GM23338 (cell line): ENCODE measurements around the gene MS4A15. TPM values are rescaled to one million over a fixed set of nuclear protein-coding genes. Genes with fewer than 3 reads are reported as not detected.

ENCODE experiments used
- ATAC-seq: fragments of 200-7000 bp; cut with Tn5 transposase; 3 replicates; pipeline ENCODE4 v1.9.1; 2020
- DNase-seq: peaks from one replicate; pipeline ENCODE4 v3.0.0-alpha.2; 2015; ENCODE audit warnings: low spot score
- H2AFZ ChIP-seq: fragments of 200-600 bp; sonication (generic); 2 replicates; pipeline ENCODE4 v1.8.0; 2016; ENCODE audit warnings: antibody characterized with exemption, mild to moderate bottlenecking, moderate library complexity
- H3F3A ChIP-seq: fragments of 200-600 bp; sonication (generic); replicated peaks from 2 replicates; pipeline ENCODE4 v1.8.0; 2017; ENCODE audit warnings: antibody characterized with exemption, mixed run types, low read depth
- H3K27ac ChIP-seq: fragments of 200-600 bp; sonication (generic); 2 replicates; pipeline ENCODE4 v1.6.1; 2016; ENCODE audit warnings: low read depth
- H3K27me3 ChIP-seq: fragments of 200-600 bp; sonication (generic); 2 replicates; pipeline ENCODE4 v1.8.0; 2016; ENCODE audit warnings: mild to moderate bottlenecking, mixed run types, moderate library complexity; ENCODE audit not compliant: insufficient read depth
- H3K36me3 ChIP-seq: fragments of 200-600 bp; sonication (generic); 2 replicates; pipeline ENCODE4 v1.8.0; 2016; ENCODE audit warnings: mild to moderate bottlenecking; ENCODE audit not compliant: insufficient read depth
- H3K4me1 ChIP-seq: fragments of 200-600 bp; sonication (generic); 2 replicates; pipeline ENCODE4 v1.8.0; 2016; ENCODE audit warnings: mild to moderate bottlenecking, moderate library complexity; ENCODE audit not compliant: insufficient read depth
- H3K4me2 ChIP-seq: fragments of 200-600 bp; sonication (generic); 2 replicates; pipeline ENCODE4 v1.7.1; 2017; ENCODE audit warnings: mixed run types
- H3K4me3 ChIP-seq: fragments of 200-600 bp; sonication (generic); 2 replicates; pipeline ENCODE4 v1.6.1; 2016; ENCODE audit warnings: mixed run types
- H3K79me2 ChIP-seq: fragments of 200-600 bp; sonication (generic); replicated peaks from 2 replicates; pipeline ENCODE4 v1.8.0; 2017; ENCODE audit warnings: mild to moderate bottlenecking; ENCODE audit not compliant: insufficient read depth
- H3K9me2 ChIP-seq: fragments of 200-600 bp; sonication (generic); 2 replicates; pipeline ENCODE4 v1.8.0; 2017; ENCODE audit not compliant: insufficient read depth
- H4K20me1 ChIP-seq: fragments of 200-600 bp; sonication (generic); replicated peaks from 2 replicates; pipeline ENCODE4 v1.8.0; 2017; ENCODE audit warnings: mild to moderate bottlenecking; ENCODE audit not compliant: insufficient read depth
- H3K27ac Mint-ChIP-seq: 2 replicates; pipeline ENCODE4 v1.8.0; 2020; ENCODE audit warnings: inconsistent platforms, mild to moderate bottlenecking, moderate library complexity, mixed read lengths
- H3K27me3 Mint-ChIP-seq: 3 replicates; pipeline ENCODE4 v1.8.0; 2022; ENCODE audit warnings: low read depth, mild to moderate bottlenecking, moderate library complexity, mixed read lengths, inconsistent platforms; ENCODE audit not compliant: insufficient read depth, poor library complexity
- H3K36me3 Mint-ChIP-seq: 3 replicates; pipeline ENCODE4 v1.8.0; 2021; ENCODE audit warnings: low read depth, mild to moderate bottlenecking, inconsistent platforms, moderate library complexity, mixed read lengths
- H3K4me1 Mint-ChIP-seq: 3 replicates; pipeline ENCODE4 v1.8.0; 2020; ENCODE audit warnings: mild to moderate bottlenecking, inconsistent platforms, mixed read lengths
- H3K4me3 Mint-ChIP-seq: 3 replicates; pipeline ENCODE4 v1.8.0; 2021; ENCODE audit warnings: moderate library complexity, mild to moderate bottlenecking, inconsistent platforms, mixed read lengths
- H3K9me3 Mint-ChIP-seq: 3 replicates; pipeline ENCODE4 v1.8.0; 2020; ENCODE audit warnings: moderate library complexity, mild to moderate bottlenecking, inconsistent platforms, mixed read lengths
- EZH2 ChIP-seq: fragments of 200-600 bp; sonication (generic); IDR thresholded peaks from one replicate; pipeline ENCODE4 v1.8.0; 2017; ENCODE audit warnings: antibody characterized with exemption, mild to moderate bottlenecking, low read depth; ENCODE audit not compliant: unreplicated experiment
- EZH2phosphoT487 ChIP-seq: fragments of 200-600 bp; sonication (generic); IDR thresholded peaks from one replicate; pipeline ENCODE4 v1.8.1; 2018; ENCODE audit warnings: antibody characterized with exemption; ENCODE audit not compliant: unreplicated experiment
- ZNF114 ChIP-seq: fragments of 250-450 bp; sonication (Bioruptor Pico); IDR thresholded peaks from 2 replicates; pipeline ENCODE4 v1.5.0; 2020; ENCODE audit warnings: mild to moderate bottlenecking, moderate library complexity
- polyA plus RNA-seq: library from polyadenylated mRNA; unstranded; fragments of >200 nt; fragmentation: Nextera tagmentation; extraction: Ambion mirVana; gene quantifications from 2 replicates; pipeline ENCODE4 v1.2.1, GENCODE V29; 2016
- total RNA-seq: library from RNA; depleted of rRNA; stranded (reverse); fragments of >200 nt; shearing (Covaris generic); gene quantifications from 2 replicates; pipeline ENCODE4 v1.2.3, GENCODE V29; 2014
- TF ChIP-seq, protein P1 (sequence below): IDR thresholded peaks from 2 replicates; pipeline ENCODE4 v1.6.1; 2016; ENCODE audit warnings: antibody characterized with exemption
- TF ChIP-seq, protein P2 (sequence below), 2 experiments: fragments of 200-600 bp in 1 of 2; sonication (generic) in 1 of 2; conservative IDR thresholded peaks; 2 replicates each; pipeline versions ENCODE4 v1.5.1 to v1.6.1; 2016 to 2017; ENCODE audit warnings: antibody characterized with exemption in 2 of 2, low read depth in 2 of 2, mild to moderate bottlenecking in 2 of 2, moderate library complexity in 1 of 2
- TF ChIP-seq, protein P3 (sequence below): IDR thresholded peaks from one replicate; pipeline ENCODE4 v1.6.1; 2018; ENCODE audit warnings: antibody characterized with exemption; ENCODE audit not compliant: unreplicated experiment
- TF ChIP-seq, protein P4 (sequence below): fragments of 250-450 bp; sonication (Bioruptor Pico); IDR thresholded peaks from 2 replicates; pipeline ENCODE4 v1.5.0; 2020; ENCODE audit warnings: mild to moderate bottlenecking, moderate library complexity

The MS4A15 gene
- total and polyA plus RNA-seq, 2 experiments from 2014 or later: 0.44 TPM; not detected in 1

DNA sequence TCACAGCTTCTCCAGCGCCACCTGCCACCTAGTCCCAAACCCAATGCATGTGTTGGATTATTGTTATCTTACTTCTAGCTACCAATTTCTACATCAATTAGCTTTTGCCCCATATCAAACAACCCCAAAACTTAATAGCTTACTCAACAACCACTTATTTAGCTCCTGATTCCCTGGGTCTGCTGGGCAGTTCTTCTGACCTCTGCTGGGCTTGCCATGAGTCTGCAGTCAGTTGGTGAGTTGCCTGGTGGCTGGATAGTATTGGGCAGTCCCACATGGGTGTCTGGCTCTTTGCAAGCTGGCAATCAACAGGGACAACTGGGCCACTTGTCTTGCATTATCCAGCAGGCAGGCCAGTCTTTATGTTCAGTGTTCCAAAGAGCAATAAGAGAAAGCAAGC lies 13.6 kb upstream of the MS4A15 start:
- H3K79me2 ChIP-seq: no peaks in the 10 kb centered on the region
- H3K36me3 ChIP-seq: no peaks in the 10 kb centered on the region
- H3K9me3 Mint-ChIP-seq: peaks cover 2% of the 10 kb centered on the region
- no peaks in the 10 kb centered on the region for H3K9me2 ChIP-seq
- no peak overlapping the region for H3K27ac Mint-ChIP-seq
- H3K27me3 ChIP-seq: no peaks in the 10 kb centered on the region
- no peak overlapping the region for H2AFZ ChIP-seq
- peaks cover 7% of the 10 kb centered on the region for H3K27me3 Mint-ChIP-seq
- peak; percentile 15 for DNase-seq
- peaks cover 7% of the 10 kb centered on the region; the same call in 2 of the 3 replicates for H3K4me1 Mint-ChIP-seq
- H3K36me3 Mint-ChIP-seq: no peaks in the 10 kb centered on the region; the same call in 1 of the 3 replicates
- H3K4me3 ChIP-seq: no peak overlapping the region
- H3K4me3 Mint-ChIP-seq: no peak overlapping the region
- no peak; the same call in 2 of the 3 replicates for ATAC-seq
- H3K4me2 ChIP-seq: no peak overlapping the region
- no peaks in the 10 kb centered on the region for H3F3A ChIP-seq
- H3K27ac ChIP-seq: no peak overlapping the region
- no peaks in the 10 kb centered on the region for H3K4me1 ChIP-seq
- H4K20me1 ChIP-seq: no peaks in the 10 kb centered on the region
- TF ChIP-seq, protein P1, sequence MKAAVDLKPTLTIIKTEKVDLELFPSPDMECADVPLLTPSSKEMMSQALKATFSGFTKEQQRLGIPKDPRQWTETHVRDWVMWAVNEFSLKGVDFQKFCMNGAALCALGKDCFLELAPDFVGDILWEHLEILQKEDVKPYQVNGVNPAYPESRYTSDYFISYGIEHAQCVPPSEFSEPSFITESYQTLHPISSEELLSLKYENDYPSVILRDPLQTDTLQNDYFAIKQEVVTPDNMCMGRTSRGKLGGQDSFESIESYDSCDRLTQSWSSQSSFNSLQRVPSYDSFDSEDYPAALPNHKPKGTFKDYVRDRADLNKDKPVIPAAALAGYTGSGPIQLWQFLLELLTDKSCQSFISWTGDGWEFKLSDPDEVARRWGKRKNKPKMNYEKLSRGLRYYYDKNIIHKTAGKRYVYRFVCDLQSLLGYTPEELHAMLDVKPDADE: no peak
- TF ChIP-seq, protein P2, sequence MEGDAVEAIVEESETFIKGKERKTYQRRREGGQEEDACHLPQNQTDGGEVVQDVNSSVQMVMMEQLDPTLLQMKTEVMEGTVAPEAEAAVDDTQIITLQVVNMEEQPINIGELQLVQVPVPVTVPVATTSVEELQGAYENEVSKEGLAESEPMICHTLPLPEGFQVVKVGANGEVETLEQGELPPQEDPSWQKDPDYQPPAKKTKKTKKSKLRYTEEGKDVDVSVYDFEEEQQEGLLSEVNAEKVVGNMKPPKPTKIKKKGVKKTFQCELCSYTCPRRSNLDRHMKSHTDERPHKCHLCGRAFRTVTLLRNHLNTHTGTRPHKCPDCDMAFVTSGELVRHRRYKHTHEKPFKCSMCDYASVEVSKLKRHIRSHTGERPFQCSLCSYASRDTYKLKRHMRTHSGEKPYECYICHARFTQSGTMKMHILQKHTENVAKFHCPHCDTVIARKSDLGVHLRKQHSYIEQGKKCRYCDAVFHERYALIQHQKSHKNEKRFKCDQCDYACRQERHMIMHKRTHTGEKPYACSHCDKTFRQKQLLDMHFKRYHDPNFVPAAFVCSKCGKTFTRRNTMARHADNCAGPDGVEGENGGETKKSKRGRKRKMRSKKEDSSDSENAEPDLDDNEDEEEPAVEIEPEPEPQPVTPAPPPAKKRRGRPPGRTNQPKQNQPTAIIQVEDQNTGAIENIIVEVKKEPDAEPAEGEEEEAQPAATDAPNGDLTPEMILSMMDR (conservative IDR thresholded peaks at IDR 0.05; ENCODE audit: low read depth in 2 of 2): peak; percentile 27 to 32; a peak in 3 of 4 replicates

DNA sequence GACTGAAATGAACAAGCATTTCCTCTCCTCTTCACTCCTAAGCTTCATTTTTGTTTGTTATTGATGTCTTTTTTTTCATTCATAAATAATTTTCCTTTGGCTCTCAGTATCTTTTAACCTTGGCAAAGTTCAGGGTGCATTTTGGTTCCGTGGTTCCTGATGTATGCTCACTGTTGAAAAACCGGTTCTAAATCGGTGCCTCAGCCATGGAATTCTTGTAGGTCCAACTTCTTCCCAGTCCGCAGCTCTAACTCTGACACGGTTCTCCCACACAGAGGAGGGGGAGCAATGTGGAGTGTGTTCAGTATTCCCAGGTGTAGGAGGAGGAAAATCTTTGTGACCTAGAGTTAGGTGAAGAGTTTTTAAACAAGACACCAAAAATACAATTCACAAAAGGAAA lies 12.6 kb upstream of the MS4A15 start:
- peaks cover 7% of the 10 kb centered on the region; the same call in 2 of the 3 replicates for H3K4me1 Mint-ChIP-seq
- no peak for TF ChIP-seq EZH2
- TF ChIP-seq, protein P3, sequence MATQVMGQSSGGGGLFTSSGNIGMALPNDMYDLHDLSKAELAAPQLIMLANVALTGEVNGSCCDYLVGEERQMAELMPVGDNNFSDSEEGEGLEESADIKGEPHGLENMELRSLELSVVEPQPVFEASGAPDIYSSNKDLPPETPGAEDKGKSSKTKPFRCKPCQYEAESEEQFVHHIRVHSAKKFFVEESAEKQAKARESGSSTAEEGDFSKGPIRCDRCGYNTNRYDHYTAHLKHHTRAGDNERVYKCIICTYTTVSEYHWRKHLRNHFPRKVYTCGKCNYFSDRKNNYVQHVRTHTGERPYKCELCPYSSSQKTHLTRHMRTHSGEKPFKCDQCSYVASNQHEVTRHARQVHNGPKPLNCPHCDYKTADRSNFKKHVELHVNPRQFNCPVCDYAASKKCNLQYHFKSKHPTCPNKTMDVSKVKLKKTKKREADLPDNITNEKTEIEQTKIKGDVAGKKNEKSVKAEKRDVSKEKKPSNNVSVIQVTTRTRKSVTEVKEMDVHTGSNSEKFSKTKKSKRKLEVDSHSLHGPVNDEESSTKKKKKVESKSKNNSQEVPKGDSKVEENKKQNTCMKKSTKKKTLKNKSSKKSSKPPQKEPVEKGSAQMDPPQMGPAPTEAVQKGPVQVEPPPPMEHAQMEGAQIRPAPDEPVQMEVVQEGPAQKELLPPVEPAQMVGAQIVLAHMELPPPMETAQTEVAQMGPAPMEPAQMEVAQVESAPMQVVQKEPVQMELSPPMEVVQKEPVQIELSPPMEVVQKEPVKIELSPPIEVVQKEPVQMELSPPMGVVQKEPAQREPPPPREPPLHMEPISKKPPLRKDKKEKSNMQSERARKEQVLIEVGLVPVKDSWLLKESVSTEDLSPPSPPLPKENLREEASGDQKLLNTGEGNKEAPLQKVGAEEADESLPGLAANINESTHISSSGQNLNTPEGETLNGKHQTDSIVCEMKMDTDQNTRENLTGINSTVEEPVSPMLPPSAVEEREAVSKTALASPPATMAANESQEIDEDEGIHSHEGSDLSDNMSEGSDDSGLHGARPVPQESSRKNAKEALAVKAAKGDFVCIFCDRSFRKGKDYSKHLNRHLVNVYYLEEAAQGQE: no peak
- TF ChIP-seq ZNF114: no peak
- TF ChIP-seq EZH2phosphoT487: no peak
- TF ChIP-seq, protein P1: no peak
- TF ChIP-seq, protein P4, sequence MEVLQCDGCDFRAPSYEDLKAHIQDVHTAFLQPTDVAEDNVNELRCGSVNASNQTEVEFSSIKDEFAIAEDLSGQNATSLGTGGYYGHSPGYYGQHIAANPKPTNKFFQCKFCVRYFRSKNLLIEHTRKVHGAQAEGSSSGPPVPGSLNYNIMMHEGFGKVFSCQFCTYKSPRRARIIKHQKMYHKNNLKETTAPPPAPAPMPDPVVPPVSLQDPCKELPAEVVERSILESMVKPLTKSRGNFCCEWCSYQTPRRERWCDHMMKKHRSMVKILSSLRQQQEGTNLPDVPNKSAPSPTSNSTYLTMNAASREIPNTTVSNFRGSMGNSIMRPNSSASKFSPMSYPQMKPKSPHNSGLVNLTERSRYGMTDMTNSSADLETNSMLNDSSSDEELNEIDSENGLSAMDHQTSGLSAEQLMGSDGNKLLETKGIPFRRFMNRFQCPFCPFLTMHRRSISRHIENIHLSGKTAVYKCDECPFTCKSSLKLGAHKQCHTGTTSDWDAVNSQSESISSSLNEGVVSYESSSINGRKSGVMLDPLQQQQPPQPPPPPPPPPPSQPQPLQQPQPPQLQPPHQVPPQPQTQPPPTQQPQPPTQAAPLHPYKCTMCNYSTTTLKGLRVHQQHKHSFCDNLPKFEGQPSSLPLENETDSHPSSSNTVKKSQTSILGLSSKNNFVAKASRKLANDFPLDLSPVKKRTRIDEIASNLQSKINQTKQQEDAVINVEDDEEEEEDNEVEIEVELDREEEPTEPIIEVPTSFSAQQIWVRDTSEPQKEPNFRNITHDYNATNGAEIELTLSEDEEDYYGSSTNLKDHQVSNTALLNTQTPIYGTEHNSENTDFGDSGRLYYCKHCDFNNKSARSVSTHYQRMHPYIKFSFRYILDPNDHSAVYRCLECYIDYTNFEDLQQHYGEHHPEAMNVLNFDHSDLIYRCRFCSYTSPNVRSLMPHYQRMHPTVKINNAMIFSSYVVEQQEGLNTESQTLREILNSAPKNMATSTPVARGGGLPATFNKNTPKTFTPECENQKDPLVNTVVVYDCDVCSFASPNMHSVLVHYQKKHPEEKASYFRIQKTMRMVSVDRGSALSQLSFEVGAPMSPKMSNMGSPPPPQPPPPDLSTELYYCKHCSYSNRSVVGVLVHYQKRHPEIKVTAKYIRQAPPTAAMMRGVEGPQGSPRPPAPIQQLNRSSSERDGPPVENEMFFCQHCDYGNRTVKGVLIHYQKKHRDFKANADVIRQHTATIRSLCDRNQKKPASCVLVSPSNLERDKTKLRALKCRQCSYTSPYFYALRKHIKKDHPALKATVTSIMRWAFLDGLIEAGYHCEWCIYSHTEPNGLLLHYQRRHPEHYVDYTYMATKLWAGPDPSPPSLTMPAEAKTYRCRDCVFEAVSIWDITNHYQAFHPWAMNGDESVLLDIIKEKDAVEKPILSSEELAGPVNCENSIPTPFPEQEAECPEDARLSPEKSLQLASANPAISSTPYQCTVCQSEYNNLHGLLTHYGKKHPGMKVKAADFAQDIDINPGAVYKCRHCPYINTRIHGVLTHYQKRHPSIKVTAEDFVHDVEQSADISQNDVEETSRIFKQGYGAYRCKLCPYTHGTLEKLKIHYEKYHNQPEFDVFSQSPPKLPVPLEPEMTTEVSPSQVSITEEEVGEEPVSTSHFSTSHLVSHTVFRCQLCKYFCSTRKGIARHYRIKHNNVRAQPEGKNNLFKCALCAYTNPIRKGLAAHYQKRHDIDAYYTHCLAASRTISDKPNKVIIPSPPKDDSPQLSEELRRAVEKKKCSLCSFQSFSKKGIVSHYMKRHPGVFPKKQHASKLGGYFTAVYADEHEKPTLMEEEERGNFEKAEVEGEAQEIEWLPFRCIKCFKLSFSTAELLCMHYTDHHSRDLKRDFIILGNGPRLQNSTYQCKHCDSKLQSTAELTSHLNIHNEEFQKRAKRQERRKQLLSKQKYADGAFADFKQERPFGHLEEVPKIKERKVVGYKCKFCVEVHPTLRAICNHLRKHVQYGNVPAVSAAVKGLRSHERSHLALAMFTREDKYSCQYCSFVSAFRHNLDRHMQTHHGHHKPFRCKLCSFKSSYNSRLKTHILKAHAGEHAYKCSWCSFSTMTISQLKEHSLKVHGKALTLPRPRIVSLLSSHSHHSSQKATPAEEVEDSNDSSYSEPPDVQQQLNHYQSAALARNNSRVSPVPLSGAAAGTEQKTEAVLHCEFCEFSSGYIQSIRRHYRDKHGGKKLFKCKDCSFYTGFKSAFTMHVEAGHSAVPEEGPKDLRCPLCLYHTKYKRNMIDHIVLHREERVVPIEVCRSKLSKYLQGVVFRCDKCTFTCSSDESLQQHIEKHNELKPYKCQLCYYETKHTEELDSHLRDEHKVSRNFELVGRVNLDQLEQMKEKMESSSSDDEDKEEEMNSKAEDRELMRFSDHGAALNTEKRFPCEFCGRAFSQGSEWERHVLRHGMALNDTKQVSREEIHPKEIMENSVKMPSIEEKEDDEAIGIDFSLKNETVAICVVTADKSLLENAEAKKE (CRISPR knock-in tag): no peak

More for the DNA sequence above, 12.6 kb upstream of the MS4A15 start:
- no peaks in the 10 kb centered on the region for H3K9me2 ChIP-seq
- Mint-ChIP-seq H3K36me3 (no peaks in the 10 kb centered on the region; the same call in 1 of the 3 replicates), H3K4me3 (no peak overlapping the region), H3K27ac (no peak overlapping the region), H3K27me3 (peaks cover 7% of the 10 kb centered on the region), H3K9me3 (peaks cover 2% of the 10 kb centered on the region)
- H3K27me3 ChIP-seq: no peaks in the 10 kb centered on the region
- no peak for ATAC-seq
- H4K20me1 ChIP-seq: no peaks in the 10 kb centered on the region
- H3K4me3 ChIP-seq: no peak overlapping the region
- no peaks in the 10 kb centered on the region for H3K36me3 ChIP-seq
- H3K4me2 ChIP-seq: no peak overlapping the region
- no peaks in the 10 kb centered on the region for H3F3A ChIP-seq
- no peak overlapping the region for H2AFZ ChIP-seq
- H3K79me2 ChIP-seq: no peaks in the 10 kb centered on the region
- no peak overlapping the region for H3K27ac ChIP-seq
- H3K4me1 ChIP-seq: no peaks in the 10 kb centered on the region
- DNase-seq: no peak
